Keratinocyte (primary cell): ENCODE results near the gene TFB1M. TPM values are rescaled to one million over a fixed set of nuclear protein-coding genes. Genes with fewer than 3 reads are reported as not detected.

Experiments used
- DNase-seq: peaks from one replicate; pipeline ENCODE4 v3.0.0-alpha.2; 2011; ENCODE audit warnings: low read depth, missing footprints, low spot score
- FAIRE-seq: peaks from 2 replicates; lab custom pipeline; 2011; peaks lifted over from hg19 to GRCh38; lab: Jason Lieb, UNC
- H2AFZ ChIP-seq: 2 replicates; pipeline ENCODE4 v1.6.0; 2012; ENCODE audit warnings: low read length, control low read depth, inconsistent platforms; ENCODE audit not compliant: control insufficient read depth
- H3K27ac ChIP-seq: 2 replicates; pipeline ENCODE4 v1.5.1; 2011; ENCODE audit warnings: low read length; ENCODE audit not compliant: control insufficient read depth, insufficient read depth
- H3K27me3 ChIP-seq: 3 replicates; pipeline ENCODE4 v1.6.0; 2011; ENCODE audit warnings: low read length; ENCODE audit not compliant: control insufficient read depth, insufficient read depth; ENCODE audit errors: extremely low read depth
- H3K36me3 ChIP-seq, 2 experiments: 2 replicates in 1 of 2; 3 replicates in 1 of 2; pipeline ENCODE4 v1.5.1; 2011; ENCODE audit warnings: low read length in 2 of 2, mild to moderate bottlenecking in 1 of 2; ENCODE audit not compliant: control insufficient read depth in 2 of 2, insufficient read depth in 2 of 2; ENCODE audit errors: extremely low read depth in 1 of 2
- H3K4me1 ChIP-seq: 3 replicates; pipeline ENCODE4 v1.5.1; 2011; ENCODE audit warnings: low read length; ENCODE audit not compliant: control insufficient read depth, insufficient read depth; ENCODE audit errors: extremely low read depth
- H3K4me2 ChIP-seq: 3 replicates; pipeline ENCODE4 v1.6.0; 2011; ENCODE audit warnings: low read depth, low read length; ENCODE audit not compliant: control insufficient read depth, insufficient read depth; ENCODE audit errors: extremely low read depth
- H3K4me3 ChIP-seq, 3 experiments: fragments of 200-600 bp in 1 of 3; sonication (generic) in 1 of 3; 2 replicates in 2 of 3; 3 replicates in 1 of 3; pipeline ENCODE4 v1.5.1; 2011 to 2016; ENCODE audit warnings: low read length in 3 of 3, mild to moderate bottlenecking in 3 of 3, control low read depth in 2 of 3, inconsistent platforms in 1 of 3, low read depth in 1 of 3, mixed read lengths in 1 of 3, mixed run types in 1 of 3, moderate library complexity in 1 of 3; ENCODE audit not compliant: control insufficient read depth in 2 of 3, insufficient read depth in 2 of 3; ENCODE audit errors: extremely low read depth in 1 of 3
- H3K79me2 ChIP-seq: 2 replicates; pipeline ENCODE4 v1.6.0; 2012; ENCODE audit warnings: low read length; ENCODE audit not compliant: control insufficient read depth, insufficient read depth
- H3K9ac ChIP-seq: 3 replicates; pipeline ENCODE4 v1.6.0; 2011; ENCODE audit warnings: low read length; ENCODE audit not compliant: control insufficient read depth, insufficient read depth; ENCODE audit errors: extremely low read depth
- H3K9me1 ChIP-seq: 3 replicates; pipeline ENCODE4 v1.6.0; 2011; ENCODE audit warnings: low read length; ENCODE audit not compliant: control insufficient read depth, insufficient read depth; ENCODE audit errors: extremely low read depth
- H3K9me3 ChIP-seq: 2 replicates; pipeline ENCODE4 v1.5.1; 2012; ENCODE audit warnings: low read depth, low read length; ENCODE audit not compliant: control insufficient read depth
- H4K20me1 ChIP-seq: 3 replicates; pipeline ENCODE4 v1.6.0; 2011; ENCODE audit warnings: low read length; ENCODE audit not compliant: control insufficient read depth, insufficient read depth; ENCODE audit errors: extremely low read depth
- CTCF ChIP-seq, 3 experiments: IDR thresholded peaks in 1 of 3; conservative IDR thresholded peaks in 1 of 3; optimal IDR thresholded peaks in 1 of 3; 2 replicates in 2 of 3; 3 replicates in 1 of 3; pipeline versions ENCODE3 to v1.5.1; 2011; ENCODE audit warnings: low read length in 3 of 3, mild to moderate bottlenecking in 3 of 3, moderate library complexity in 2 of 3, control low read depth in 1 of 3, inconsistent platforms in 1 of 3; ENCODE audit not compliant: insufficient read depth in 2 of 3; ENCODE audit errors: extremely low read depth in 1 of 3
- EZH2 ChIP-seq: IDR thresholded peaks from one replicate; pipeline ENCODE4 v1.6.1; 2012; ENCODE audit warnings: inconsistent platforms, mild to moderate bottlenecking, low read length, moderate library complexity
- dilution Hi-C: fragments of 300-500 bp; cut with MboI; formaldehyde crosslinking; loops from one replicate; pipeline ENCODE4 v1.7.0; 2020; ENCODE audit warnings: low sequenced_read_pairs; ENCODE audit not compliant: extremely low pct_ligation_motif_present
- polyA plus RNA-seq, 5 experiments: library from polyadenylated mRNA; depleted of rRNA in 3 of 5; stranded (reverse) in 3 of 5; stranded (forward) in 1 of 5; unstranded in 1 of 5; fragments of >200 nt; gene quantifications; 1 replicate in 1 of 5; 2 replicates in 3 of 5; 3 replicates in 1 of 5; pipeline versions ENCODE4 v1.2.1 to v1.2.3, GENCODE V29; 2011 to 2012; ENCODE audit warnings: missing spikeins in 2 of 5, low read depth in 1 of 5, low replicate concordance in 1 of 5

Gene TFB1M
- polyA plus RNA-seq, 1 donor (not counting 4 experiments of a cell fraction or from before 2014, with no cell fraction given), result 38.6 TPM

GRCh38 chr6:155240905-155241600, 73.2 kb downstream of the TFB1M start:
- Histone ChIP-seq H2AFZ (no peak overlapping the region), H4K20me1 (no peaks in the 10 kb centered on the region), H3K79me2 (no peaks in the 10 kb centered on the region), H3K27ac (no peak overlapping the region), H3K9ac (no peak overlapping the region), H3K4me1 (no peaks in the 10 kb centered on the region), H3K4me2 (no peak overlapping the region), H3K9me1 (no peaks in the 10 kb centered on the region), H3K27me3 (no peaks in the 10 kb centered on the region), H3K36me3 (no peaks in the 10 kb centered on the region), H3K9me3 (peaks cover 2% of the 10 kb centered on the region), H3K4me3 (no peak overlapping the region)
- FAIRE-seq (no peak), DNase-seq (no peak)
- dilution Hi-C loops, result no loop called here
- no peak for TF ChIP-seq CTCF (optimal IDR thresholded peaks at IDR 0.05 in 1 of 3, IDR thresholded peaks at IDR 0.05 in 1 of 3, conservative IDR thresholded peaks at IDR 0.05 in 1 of 3; ENCODE audit: extremely low read depth in 1 of 3, insufficient read depth in 2 of 3, low read length in 3 of 3)
- TF ChIP-seq EZH2, result no peak

DNA sequence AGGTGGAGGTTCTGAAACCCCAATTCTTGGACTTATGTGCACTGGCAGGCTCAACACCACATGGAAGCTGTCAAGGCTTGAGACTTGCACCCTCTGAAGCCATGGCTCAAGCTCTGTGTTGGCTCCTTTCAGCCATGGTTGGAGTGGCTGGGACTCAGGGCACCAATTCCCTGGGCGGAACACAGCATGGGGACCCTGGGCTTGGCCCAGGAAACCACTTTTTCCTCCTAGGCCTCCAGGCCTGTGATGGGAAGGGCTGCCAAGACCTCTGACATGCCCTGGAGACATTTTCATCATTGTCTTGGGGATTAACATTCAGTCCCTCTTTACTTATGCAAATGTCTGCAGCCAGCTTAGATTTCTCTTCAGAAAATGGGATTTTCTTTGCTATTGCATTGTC, 76.7 kb downstream of the TFB1M start:
- no peaks in the 10 kb centered on the region for H3K4me1 ChIP-seq
- dilution Hi-C loops, result no loop called here

More for the DNA sequence above, 76.7 kb downstream of the TFB1M start:
- Histone ChIP-seq H2AFZ (no peak overlapping the region), H3K27ac (no peak overlapping the region), H3K36me3 (no peaks in the 10 kb centered on the region), H3K9me1 (no peaks in the 10 kb centered on the region), H3K4me3 (no peak overlapping the region), H4K20me1 (no peaks in the 10 kb centered on the region), H3K79me2 (no peaks in the 10 kb centered on the region), H3K4me2 (no peak overlapping the region), H3K27me3 (no peaks in the 10 kb centered on the region), H3K9ac (no peak overlapping the region), H3K9me3 (peaks cover 2% of the 10 kb centered on the region)
- FAIRE-seq, result no peak
- TF ChIP-seq CTCF (optimal IDR thresholded peaks at IDR 0.05 in 1 of 3, IDR thresholded peaks at IDR 0.05 in 1 of 3, conservative IDR thresholded peaks at IDR 0.05 in 1 of 3; ENCODE audit: extremely low read depth in 1 of 3, insufficient read depth in 2 of 3, low read length in 3 of 3) (no peak), EZH2 (no peak)
- no peak for DNase-seq
